KMS-11 (cell line): ENCODE measurements around the gene SUN5.

Experiments
- H2AFZ ChIP-seq: fragments of 200-600 bp; sonication (generic); 2 replicates; pipeline ENCODE4 v1.6.1; 2016; ENCODE audit warnings: antibody characterized with exemption, mixed run types, low read depth
- H3K27ac ChIP-seq: fragments of 200-600 bp; sonication (generic); 2 replicates; pipeline ENCODE4 v1.6.1; 2016; ENCODE audit warnings: mild to moderate bottlenecking, mixed run types
- H3K27me3 ChIP-seq: fragments of 200-600 bp; sonication (generic); 2 replicates; pipeline ENCODE4 v1.6.1; 2017; ENCODE audit warnings: mild to moderate bottlenecking, low read depth, mixed run types, moderate library complexity; ENCODE audit not compliant: insufficient read depth
- H3K36me3 ChIP-seq: fragments of 200-600 bp; sonication (generic); 2 replicates; pipeline ENCODE4 v1.6.1; 2017; ENCODE audit warnings: mild to moderate bottlenecking, mixed run types; ENCODE audit not compliant: insufficient read depth
- H3K4me1 ChIP-seq: fragments of 200-600 bp; sonication (generic); 2 replicates; pipeline ENCODE4 v1.6.1; 2016; ENCODE audit warnings: mild to moderate bottlenecking, low read depth, mixed run types; ENCODE audit not compliant: poor library complexity, severe bottlenecking
- H3K4me2 ChIP-seq: fragments of 200-600 bp; sonication (generic); 2 replicates; pipeline ENCODE4 v1.7.0; 2016; ENCODE audit warnings: mild to moderate bottlenecking, mixed run types
- H3K4me3 ChIP-seq: fragments of 200-600 bp; sonication (generic); IDR thresholded peaks from 2 replicates; pipeline ENCODE4 v1.6.1; 2017; ENCODE audit warnings: low read depth, low read length, mixed read lengths; ENCODE audit not compliant: insufficient read depth
- H3K79me2 ChIP-seq: fragments of 200-600 bp; sonication (generic); 2 replicates; pipeline ENCODE4 v1.6.1; 2016; ENCODE audit warnings: low read depth, mixed run types; ENCODE audit not compliant: insufficient read depth
- H3K9ac ChIP-seq: fragments of 200-600 bp; sonication (generic); 2 replicates; pipeline ENCODE4 v1.6.1; 2016; ENCODE audit warnings: mild to moderate bottlenecking, mixed run types
- H4K20me1 ChIP-seq: fragments of 200-600 bp; sonication (generic); 2 replicates; pipeline ENCODE4 v1.6.1; 2016; ENCODE audit warnings: mild to moderate bottlenecking, mixed run types; ENCODE audit not compliant: insufficient read depth
- CTCF ChIP-seq: fragments of 200-600 bp; sonication (generic); conservative IDR thresholded peaks from 2 replicates; pipeline ENCODE4 v1.6.1; 2017; ENCODE audit warnings: low read depth, mild to moderate bottlenecking, antibody characterized with exemption, low read length, moderate library complexity, mixed read lengths

The SUN5 gene

DNA sequence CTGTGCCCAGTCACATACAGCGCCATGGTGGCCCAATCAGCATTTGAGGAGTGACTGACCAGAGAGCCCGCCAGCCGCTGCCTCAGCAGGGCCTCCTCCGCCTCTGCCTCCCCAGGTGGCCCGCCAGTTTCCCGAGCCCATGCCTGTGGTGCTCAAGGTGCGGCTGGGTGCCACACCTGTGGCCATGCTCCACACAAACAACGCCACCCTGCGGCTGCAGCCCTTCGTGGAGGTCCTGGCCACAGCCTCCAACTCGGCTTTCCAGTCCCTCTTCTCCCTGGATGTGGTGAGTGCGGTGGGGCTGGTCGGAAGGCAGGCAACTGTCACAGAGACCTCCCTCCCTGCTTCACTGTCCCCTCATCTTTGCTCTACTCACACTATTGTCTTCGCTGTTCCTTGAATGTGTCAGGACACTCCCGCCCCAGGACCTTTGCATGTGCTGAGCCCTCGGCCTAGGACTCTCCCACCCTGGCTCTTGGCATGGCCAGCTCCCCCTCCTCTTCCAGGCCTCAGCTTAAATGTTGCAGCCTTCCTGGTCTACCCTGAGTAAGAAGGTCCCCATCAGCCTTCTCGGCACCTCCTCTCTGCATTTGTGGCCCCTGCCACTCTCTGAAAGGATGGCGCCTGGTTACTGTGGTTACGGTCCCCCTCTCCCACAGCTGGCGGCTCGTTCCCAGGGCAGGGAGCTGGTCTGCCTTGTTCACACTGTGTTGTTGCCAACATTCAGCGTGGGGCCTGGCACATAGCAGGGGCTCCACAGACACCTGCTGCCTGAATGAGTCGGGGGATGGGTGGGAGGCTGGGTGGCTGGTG, 15.4 kb upstream of the SUN5 start:
- Histone ChIP-seq H4K20me1 (no peaks in the 10 kb centered on the region), H3K79me2 (no peaks in the 10 kb centered on the region), H3K9ac (no peak overlapping the region), H3K4me1 (no peaks in the 10 kb centered on the region), H3K4me2 (no peak overlapping the region), H2AFZ (no peak overlapping the region), H3K27ac (no peak overlapping the region), H3K36me3 (no peaks in the 10 kb centered on the region), H3K4me3 (no peak overlapping the region), H3K27me3 (peaks cover 38% of the 10 kb centered on the region)
- no peak for TF ChIP-seq CTCF

- Histone ChIP-seq H2AFZ (no peak overlapping the region), H3K27ac (no peak overlapping the region), H3K27me3 (peaks cover 42% of the 10 kb centered on the region), H3K79me2 (no peaks in the 10 kb centered on the region), H3K9ac (no peak overlapping the region), H4K20me1 (no peaks in the 10 kb centered on the region), H3K4me1 (no peaks in the 10 kb centered on the region), H3K4me2 (no peak overlapping the region), H3K4me3 (no peak overlapping the region), H3K36me3 (no peaks in the 10 kb centered on the region)
- no peak for TF ChIP-seq CTCF
Measured at GRCh38 chr20:33018169-33018931, 14.1 kb upstream of the SUN5 start.

- Histone ChIP-seq H3K9ac (no peak overlapping the region), H3K27me3 (peaks cover 50% of the 10 kb centered on the region), H4K20me1 (no peaks in the 10 kb centered on the region), H3K4me3 (no peak overlapping the region), H3K79me2 (no peaks in the 10 kb centered on the region), H3K4me2 (no peak overlapping the region), H3K4me1 (no peaks in the 10 kb centered on the region), H2AFZ (no peak overlapping the region), H3K36me3 (no peaks in the 10 kb centered on the region), H3K27ac (no peak overlapping the region)
- no peak for TF ChIP-seq CTCF
Measured at GRCh38 chr20:33017542-33017941, 13.3 kb upstream of the SUN5 start.

DNA sequence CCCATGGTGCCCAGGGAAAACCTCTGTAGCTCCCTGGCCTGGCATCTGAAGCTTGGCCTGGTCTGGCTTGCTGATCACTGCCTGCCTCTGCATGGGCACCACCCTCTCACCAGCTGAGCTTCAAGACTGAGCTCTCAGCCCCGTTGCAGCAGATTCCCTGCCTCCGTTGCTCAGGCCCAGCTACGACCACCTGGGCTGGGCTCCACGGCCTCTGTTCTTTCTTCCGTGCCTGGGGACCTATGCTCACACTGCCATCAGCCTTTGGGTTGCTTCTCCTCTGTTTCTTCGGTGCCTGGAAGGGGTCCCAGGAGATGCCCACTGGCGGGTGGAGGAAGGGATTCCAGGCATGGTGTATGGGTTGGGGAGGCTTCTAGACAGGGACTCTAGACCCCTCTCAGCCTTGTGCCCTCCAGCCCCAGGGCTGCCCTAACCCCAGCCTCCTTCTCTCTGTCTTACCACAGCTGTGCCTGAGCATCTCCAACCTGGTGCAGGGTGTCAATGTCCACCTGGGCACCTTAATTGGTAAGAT, 12.4 kb upstream of the SUN5 start:
- no peak overlapping the region for H3K27ac ChIP-seq
- no peak for TF ChIP-seq CTCF
- H3K79me2 ChIP-seq, result no peaks in the 10 kb centered on the region
- no peak overlapping the region for H3K9ac ChIP-seq
- H4K20me1 ChIP-seq, result no peaks in the 10 kb centered on the region
- no peaks in the 10 kb centered on the region for H3K36me3 ChIP-seq
- peaks cover 56% of the 10 kb centered on the region for H3K27me3 ChIP-seq
- H3K4me2 ChIP-seq, result no peak overlapping the region
- H3K4me1 ChIP-seq, result no peaks in the 10 kb centered on the region
- H3K4me3 ChIP-seq, result no peak overlapping the region
- H2AFZ ChIP-seq, result no peak overlapping the region
